Measurements from ENCODE around the gene PTCH1.
A peak's percentile ranks its signal among the peaks of the same experiment; 100 is the strongest.

PTCH1 gene

DNA sequence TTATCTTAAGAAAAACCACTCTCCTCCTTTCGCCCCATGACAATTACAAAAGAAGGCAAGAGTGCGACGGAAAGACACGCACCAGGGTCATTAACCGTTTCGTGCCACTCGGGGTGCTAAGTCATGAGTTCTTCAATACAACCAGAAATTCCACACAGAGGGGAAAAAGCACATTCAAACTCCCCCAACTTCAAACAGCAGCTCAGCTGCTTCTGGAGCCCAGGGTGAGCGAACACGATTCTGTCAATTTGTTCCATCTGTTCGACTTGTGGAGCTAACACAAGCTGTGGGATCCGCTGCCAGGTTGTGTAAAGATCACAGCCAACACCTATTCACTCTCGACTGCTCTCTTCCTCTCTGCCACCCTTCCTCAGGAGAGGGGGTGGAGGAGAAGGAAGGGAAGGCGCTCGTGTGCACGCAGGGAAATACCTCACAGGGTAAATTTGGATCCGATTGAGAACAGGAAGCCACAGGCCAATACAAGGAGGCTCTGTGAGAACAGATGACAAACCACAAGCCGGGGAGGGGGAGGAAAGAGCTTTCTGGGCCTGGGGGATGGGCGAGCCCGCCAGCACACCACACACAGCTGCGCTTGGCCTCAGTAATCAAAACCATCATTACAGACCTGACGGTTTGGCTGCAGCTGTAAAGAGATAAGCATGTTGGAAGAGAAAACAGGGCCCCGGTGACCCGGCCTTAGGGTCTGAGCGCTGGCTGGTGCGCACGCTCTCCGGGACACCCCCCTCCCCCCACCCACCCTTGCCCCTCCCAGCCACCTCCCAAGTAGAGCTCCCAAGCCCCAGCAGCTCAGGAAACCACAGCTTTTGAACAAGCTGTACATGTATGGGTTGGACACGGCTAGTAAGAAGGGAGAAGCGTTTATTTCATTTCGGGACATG is 54.3 kb downstream of the PTCH1 start:
- peak; percentile 67 for DNase-seq

DNA sequence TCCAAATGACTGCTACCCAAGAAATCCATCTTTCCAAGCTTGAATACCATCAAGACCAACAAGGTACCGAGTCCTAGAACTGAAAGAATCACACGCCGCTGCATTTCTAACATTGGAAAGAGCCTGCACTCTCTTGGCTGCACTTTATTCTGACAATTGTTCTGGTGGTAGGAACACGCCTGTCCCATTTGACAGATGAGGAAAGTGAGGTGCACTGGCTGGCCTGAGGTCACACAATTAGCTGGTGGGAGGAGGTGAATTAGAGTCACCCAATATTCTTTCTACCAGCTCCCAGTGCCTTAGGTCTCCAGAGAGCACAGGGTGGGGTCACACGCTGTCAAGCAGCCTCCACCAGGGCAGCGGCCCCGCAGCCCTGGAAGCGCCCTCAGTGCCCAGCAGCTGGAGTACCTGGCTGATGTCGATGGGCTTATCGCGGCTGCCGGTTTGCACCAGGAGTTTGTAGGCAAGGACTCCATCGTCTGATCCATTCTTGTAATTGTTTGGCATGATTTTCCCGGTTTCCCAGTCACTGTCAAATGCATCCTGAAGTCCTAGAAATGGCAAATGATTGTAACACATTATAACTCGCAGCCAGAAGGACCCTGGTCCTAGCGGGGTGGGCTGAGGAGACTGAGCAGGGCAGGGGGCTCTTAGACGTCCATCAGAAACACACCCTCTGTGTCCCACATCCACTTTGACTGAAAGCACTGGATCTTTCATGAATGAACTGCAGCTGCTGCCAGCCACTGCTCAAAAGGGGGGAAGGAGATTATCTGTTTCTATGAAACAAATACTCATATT is 55.1 kb downstream of the PTCH1 start:
- no peak for DNase-seq

DNA sequence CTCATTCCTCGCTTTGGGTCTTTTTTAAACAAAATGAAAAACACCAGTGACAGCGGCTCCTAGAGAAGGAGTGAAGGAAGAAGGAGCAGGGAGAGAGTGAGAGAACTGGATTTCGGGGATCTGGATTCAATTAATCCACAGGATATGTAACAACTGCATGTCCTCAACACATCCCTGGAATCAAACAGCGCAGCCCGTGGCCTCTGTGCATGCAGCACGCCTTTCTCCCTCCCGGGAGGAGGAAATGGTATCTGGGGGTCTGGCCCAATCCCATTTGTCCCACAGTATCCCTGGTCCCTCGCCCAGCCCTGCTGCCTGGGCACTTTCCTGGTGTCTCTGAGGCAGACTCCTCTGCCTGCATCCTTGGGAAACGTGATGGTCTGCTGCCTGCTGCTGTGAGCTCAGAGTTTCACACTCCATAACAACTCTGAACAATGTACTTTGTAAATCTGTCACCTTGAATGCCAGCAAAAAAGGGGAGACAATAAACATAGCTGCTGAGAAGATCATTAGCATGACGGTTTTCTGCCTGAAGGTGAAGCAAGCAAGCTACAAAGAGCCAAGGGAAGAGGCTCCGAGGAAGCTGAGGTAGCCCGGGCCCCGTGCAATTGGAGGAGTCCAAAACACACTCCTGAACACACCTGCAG is 56.1 kb downstream of the PTCH1 start:
- DNase-seq = no peak

DNA sequence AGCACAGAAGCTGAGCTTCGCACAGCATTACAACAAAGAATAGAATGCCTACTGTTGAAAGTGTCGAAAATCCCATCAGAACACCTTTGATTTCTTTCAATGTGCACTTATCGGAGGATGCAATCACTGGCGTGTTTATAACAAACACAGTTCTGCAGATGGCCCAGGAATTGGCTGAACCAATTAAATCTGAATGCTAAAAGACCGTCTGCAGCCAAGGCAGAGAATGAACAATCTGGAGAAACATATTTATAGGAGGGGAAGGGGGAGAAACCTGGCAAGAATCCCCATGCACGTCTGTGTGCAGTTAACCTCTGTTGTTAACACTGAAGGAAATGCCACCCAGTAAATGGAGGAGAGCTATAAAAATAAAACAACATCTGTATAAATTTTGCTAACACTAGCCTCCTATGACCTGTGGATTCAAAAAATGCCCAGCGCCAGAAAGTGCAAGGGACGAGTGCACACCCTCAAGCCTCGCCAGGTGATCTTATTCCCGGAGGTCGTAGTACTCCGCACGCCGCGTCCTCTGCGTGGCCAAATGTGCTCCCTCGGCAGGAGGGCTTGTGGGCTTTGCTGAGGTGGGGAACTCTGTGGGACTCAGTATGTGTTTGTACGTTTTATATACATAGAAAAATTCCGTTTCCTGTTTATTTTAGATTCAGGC is 56.8 kb downstream of the PTCH1 start:
- no peak for DNase-seq

DNA sequence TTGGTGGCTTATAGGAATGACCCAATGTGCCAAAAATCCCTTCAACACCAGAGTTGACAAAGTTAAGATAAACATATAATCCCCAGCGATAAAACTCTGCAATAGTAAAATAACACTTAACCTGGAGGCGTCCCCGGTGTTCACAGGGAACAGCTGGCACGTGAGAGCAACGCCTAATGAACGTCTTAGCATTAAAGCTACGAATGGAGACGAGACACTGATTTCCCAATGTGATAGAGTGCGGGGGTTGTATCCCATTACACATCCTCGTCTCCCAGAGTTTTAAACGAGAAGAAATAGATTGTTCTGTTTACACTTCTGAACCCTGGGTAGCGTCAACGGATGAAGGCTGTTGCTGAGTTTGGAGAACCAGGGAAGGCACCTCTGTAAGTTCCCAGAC is 57.6 kb downstream of the PTCH1 start:
- DNase-seq = no peak

DNA sequence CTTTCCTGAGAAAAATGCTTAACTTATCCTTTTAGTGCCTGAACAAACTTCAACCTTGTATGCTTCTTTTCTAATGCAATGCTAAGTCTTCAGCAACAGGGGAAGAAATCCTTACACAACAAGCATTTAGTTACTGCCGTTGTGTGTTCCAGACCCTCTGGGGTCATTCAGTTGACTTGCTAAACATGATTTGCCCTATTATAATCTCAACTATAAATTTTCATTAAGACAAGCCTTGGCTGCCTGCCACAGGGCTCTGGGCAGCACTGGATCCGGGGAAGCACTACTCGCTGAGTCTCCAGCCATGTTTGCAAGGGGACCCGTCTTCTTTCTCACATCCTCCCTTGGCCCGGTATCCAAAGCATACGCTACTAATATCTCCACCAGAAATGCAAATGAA is 58.1 kb downstream of the PTCH1 start:
- DNase-seq = no peak

DNA sequence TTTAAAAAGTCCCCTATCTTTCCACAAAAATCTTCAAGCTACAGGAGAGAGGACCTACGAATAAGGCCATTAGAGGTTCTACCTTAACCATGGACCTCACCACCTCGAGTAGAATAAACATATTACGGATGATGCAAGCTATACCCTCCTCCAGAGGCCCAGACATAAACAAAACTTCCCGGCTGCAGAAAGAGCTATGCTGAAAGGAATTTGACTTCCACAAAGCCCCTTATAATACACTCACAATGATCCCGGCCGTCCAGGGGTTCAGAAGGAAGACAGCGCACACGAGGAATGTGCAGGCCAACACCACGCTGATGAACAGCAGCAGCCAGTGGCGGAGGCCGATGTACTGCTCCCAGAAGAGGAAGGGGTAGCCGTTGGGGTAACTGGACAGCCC is 59.0 kb downstream of the PTCH1 start:
- DNase-seq = no peak

DNA sequence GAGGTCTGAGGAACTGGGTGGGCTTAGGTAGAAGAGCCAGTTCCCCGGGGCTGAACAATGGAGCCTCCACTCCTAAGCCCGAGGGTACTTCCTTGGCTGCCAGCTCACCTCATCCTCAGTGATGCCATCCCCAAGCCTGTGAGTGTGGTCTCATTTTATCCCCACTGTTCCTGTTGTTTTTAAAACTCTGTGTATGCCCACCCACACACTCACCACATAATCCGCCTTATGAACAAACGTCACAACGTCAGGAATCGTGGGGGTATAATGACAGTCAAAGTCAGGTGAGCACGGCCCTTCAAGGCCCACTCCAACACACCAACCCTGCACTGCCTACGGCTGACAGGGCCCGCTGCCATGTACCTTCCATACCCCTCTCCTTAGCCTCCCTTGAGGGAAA is 61.1 kb downstream of the PTCH1 start:
- DNase-seq = no peak

DNA sequence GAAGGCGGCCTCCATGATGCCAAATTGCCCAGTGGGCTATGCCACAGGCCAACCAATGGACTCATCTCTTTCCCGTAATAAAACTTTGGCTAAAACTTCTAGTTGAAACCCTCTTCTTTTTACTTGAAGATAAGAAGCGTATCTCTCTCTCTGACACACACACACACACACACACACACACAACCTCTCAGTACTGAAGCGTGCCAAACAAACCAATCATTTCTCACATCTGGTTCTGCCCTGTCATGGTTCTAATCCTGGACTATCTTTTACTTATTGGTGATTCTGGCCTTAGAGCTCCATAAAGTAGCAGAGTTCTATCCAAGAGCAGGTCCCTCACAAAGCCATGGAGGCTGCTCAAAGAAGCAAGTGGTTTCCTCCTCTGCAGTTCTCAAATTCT is 64.6 kb downstream of the PTCH1 start:
- no peak for DNase-seq

DNA sequence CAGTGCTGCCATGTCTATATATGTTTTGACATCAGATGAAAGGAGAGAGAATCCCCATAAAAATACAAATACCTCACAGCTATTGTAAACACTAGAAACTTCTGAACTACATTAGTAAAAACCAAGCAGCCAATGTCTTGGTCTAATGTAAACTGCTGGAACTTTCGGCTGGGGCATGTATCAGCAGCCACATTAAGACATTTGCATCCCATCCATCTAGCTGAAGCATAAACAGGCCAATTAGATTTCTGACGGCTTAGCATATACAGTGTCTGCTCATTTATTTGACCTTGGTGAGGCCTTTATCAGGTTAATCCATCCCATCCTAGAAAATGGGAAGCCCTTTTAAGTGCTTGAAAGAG is 65.7 kb downstream of the PTCH1 start:
- no peak for DNase-seq

DNA sequence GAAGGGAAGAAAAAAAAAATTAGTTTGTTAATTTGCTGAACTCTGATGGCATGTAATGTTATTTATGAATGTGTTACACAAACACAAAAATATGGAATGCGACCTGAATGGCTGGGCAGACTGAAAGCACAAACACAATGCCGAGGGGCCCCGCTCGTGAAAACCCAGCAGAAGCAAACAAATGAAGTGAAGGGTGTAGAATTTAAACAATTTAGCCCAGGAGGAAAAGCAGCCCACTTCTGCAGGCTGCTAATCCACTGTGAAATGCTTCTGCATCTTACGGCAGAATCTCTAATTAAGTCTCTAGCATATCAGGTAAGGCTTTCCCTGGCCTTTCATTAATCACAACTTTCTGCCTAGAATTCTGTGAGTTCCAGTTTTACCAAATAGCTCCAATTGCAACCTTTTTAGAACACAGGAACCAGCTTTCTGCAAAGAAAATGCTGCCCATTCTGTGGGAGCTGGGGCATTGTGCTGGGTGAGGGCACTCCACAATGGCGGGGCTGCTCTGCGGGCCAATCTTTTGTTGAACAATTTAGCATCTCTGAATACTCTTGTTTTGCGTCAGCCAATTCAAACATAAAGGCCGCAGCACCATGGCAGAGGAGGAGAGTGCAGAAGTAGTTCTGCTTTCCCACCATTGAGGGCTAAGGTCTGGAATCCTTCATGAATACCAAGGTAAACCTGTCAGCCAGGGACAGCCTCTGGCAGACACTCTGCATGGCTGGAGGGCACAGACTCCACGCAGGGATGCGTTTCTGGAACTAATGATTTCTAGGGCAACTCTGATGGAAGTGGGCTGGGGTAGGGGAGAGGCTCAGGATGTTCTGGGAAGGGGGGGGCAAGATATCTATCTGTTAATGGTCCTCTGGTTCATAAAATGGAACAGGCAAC is 66.4 kb downstream of the PTCH1 start:
- no peak for DNase-seq

DNA sequence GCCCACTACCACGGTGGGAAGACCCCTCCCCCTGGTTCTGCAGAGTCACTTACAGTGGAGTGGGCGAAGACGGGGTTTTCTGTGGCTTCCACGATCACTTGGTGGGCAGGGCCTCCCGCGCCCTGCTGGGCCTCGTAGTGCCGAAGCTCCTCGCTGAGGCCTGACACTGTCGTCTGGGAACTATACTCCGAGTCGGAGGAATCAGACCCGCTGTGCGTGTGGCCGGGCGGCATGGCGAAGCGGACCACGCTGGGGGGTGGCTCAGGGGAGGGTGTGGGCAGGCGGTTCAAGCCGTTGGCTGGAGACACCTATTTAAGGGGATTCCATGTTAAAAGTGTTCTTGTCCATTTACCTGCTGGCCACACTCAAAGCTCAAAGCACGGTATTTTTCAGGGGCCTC is 67.8 kb downstream of the PTCH1 start:
- no peak for DNase-seq

DNA sequence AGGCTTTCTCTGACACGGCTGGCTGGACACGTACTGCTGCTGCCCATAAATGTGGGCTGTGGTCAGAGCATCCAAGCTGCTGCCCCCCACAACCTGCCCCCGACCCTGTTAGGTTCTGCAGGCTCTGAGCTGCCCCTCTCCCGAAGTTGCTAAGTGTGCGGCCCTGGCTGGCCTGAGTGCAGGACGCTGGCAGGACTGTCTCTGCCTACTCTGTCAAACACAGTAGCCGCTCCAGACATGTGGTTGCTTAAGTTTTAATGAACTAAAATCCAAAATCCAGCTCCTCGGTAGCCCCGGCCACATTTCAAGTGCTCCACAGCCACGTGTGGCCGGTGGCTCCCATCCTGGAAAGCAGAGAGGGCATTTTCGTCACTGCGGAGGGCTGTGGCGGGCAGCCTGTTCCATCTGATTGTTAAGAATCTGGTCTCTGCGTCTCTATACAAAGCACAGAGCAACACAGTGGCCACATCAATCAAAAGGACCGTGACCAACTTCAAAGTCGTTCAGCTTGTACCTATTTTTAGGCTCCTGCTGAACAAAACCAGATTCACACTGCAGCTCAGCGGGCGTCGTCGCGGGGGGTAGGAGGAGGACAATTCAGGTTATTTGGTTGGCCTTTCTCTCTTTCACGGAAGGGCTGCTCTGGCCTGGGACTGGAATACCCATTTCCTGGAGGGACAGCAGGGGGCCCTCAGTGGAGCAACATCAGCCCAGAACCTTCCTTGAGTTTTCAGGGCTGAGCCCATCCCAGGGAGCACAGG is 68.9 kb downstream of the PTCH1 start:
- no peak for DNase-seq

DNA sequence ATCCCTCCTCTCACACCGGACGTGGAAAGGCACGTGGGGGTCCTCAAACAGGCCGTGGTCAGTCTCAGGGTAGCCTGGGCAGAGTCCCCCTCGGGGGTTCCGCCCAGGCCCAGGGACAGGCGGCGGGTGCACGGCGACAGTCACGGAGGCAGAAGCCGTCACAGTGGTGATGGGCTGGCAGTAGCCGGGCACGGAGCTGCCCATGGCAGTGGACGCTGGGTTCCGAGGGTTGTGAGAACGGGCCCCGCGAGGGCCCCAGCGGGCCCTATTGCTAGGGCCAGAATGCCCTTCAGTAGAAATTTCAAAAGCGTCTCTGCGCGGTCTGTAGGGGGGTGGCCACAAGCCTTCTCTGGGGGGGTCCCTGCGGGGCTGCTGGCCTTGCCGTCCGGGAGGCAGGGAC is 69.8 kb downstream of the PTCH1 start:
- no peak for DNase-seq

DNA sequence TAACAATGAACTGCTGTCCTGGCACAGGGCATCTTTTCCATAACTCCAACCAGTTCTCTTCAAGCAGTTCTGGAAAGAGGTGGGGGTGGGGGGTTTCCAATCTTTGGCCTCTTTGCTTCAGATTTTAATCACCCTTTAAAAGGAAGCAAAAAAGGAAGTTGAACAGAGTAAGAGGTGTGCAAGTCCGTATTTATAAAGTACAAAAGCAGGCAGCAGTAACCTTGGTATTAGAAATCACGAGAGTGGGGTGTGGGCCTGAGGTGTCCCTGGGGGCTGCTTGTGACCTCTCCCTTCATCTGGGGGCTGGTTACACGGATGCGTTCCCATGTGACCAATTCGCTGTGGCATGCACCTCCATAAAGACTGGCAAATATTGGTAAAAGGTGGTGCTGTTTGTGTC is 70.5 kb downstream of the PTCH1 start:
- DNase-seq = no peak

DNA sequence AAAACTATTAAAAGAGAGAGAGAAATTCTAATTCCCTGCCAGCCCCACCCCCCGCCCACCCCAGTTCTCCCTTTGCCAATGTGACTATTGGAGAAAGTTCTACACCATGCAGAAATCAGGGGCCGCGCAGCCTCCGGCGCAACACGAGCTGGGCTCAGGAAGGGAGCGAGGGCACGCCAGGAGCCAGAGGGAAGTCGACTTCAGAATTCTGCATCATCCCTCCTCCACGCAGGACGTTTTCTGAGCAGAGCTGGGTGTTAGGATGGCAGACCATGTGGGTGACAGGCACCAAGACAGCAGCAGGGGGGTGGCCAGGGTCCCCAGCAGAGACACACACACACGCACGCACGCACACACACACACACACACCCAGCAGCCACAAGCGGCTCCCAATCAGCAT is 72.6 kb downstream of the PTCH1 start:
- DNase-seq = no peak

DNA sequence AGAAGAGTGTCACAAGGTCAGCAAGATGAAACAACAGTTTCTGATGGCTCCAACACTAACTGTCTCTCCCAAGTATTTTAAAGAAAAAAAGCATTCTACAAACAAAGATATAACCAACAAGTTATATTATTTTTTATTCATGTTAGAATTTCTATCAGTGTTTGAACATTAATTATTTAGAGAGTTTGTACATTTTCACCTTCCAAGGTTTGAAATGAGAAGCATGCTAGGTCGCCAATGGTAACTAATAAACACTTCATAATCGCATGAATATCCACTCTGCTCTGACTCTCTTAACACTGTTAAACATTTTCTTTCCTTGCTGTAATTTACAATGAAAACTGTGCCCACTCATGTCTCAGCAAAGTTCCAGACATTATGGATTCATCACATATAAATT is 73.5 kb downstream of the PTCH1 start:
- DNase-seq = no peak

DNA sequence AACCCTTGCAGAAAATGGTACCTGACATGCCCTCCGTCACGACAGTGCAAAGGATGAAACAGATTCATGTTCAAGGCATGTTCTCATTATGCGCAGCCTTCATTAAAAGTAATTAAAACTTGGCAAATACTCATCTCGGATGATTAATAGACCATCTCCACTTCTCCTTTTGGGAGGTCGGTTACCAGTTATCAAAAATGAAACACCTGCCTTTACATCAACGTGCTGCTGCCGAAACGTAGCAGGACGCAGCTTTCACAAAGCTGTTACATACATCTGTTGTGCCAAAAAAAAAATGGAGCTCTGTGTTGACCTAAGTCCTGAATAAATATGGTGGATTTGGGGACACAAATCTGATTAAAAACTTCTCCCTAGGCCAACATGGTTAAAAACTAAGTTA is 75.7 kb downstream of the PTCH1 start:
- no peak for DNase-seq

DNA sequence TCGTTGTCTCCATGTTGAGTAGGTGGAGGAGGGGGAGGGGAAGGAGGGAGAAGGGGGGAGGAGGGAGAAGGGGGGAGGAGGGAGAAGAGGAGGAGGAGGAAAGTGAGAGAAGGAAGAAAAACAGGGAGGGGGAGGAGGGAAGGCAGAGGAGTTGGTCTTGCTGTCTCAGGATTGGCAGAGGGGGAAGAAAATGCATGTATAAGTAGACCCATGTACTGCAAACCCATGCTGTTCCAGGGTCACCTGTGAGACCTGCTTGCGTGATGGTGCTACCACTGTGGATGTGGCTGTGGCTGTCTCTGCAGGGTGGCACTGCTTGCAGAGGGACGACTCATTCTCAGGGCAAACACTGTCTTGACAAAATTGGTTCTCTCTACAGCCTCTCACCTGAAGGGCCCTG is 76.3 kb downstream of the PTCH1 start:
- no peak for DNase-seq

DNA sequence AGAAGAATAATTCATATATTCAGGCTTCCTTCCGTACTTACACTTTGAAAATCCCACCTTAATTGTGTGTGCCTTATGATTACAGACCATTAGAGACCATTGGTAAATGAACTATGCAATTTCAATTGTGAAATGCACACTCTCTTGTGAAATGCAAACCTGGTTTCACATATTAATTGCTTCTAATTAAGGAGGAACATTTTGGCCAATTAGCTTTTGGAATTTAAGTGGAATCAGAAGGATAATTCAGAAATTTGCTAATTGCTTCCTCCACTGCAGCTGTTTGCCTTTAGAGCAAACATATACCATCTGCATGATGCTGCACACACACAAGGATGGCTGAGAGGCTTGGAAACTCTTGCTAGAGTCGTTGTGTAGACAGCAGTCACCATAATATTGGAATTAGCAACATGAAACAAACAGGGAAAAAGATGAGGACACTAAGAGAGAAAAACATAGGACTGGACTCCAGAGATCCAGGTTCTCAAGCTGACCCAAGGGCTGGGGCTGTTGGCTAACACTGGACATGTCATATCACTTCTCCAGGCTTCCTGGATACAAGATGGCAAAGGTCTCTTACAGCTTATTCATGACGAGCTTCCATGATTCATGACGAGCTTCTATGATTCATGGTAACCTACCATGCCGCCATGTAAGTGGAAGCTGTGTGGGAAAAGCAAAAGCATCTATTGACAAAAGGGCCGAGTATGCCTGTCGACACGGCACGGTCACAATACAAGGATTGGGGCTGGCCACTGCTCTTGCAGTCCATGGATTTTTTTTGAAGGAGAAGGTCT is 78.0 kb downstream of the PTCH1 start:
- no peak for DNase-seq

DNA sequence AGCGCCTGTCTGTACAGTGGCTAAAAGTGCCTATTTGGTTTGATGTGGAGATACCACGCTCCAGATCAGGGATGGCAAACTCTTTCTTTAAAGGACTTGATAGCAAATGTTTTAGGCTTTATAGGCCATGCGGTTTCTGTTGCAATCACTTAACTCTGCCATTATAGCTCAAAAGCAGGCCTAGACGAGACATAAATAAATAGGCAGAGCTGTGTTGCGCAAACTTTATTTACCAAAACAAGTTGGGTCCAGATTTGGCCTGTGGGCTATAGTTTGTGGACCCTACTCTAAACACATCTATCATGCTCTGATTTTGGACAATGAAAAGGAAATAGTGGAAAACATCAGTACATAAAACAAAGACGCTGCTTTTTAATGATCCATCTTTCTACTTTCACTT is 79.2 kb downstream of the PTCH1 start:
- no peak for DNase-seq
